GM12878 (cell line): ENCODE data around the gene C16orf96.

Source experiments
- CEBPB ChIP-seq, 2 experiments: fragments of 150-350 bp in 1 of 2; IDR thresholded peaks; 2 replicates each; pipeline ENCODE4 v1.6.1; 2012 to 2014; ENCODE audit warnings: low read depth in 2 of 2, low read length in 2 of 2, borderline replicate concordance in 1 of 2, inconsistent platforms in 1 of 2
- CTCF ChIP-seq, 3 experiments: IDR thresholded peaks in 2 of 3; conservative IDR thresholded peaks in 1 of 3; 2 replicates each; pipeline ENCODE4 v1.5.1; 2011; ENCODE audit warnings: low read depth in 3 of 3, low read length in 3 of 3, mild to moderate bottlenecking in 3 of 3, control low read depth in 2 of 3, moderate library complexity in 2 of 3, inconsistent platforms in 1 of 3, mixed read lengths in 1 of 3; ENCODE audit not compliant: control insufficient read depth in 2 of 3, insufficient read depth in 1 of 3; ENCODE audit errors: extremely low read depth in 1 of 3
- EP300 ChIP-seq, 2 experiments: fragments of 150-350 bp in 1 of 2; IDR thresholded peaks; 2 replicates each; pipeline ENCODE4 v1.6.1; 2011 to 2012; ENCODE audit warnings: low read depth in 2 of 2, low read length in 2 of 2, borderline replicate concordance in 1 of 2, improper control_type of control experiment in 1 of 2, inconsistent platforms in 1 of 2; ENCODE audit not compliant: control insufficient read depth in 1 of 2
- EZH2 ChIP-seq: IDR thresholded peaks from 2 replicates; pipeline ENCODE4 v1.6.1; 2012; ENCODE audit warnings: low read depth, mild to moderate bottlenecking, control low read depth, inconsistent platforms, low read length, borderline replicate concordance; ENCODE audit not compliant: control insufficient read depth
- KDM1A ChIP-seq: fragments of 200-600 bp; sonication (generic); IDR thresholded peaks from 2 replicates; pipeline ENCODE4 v1.6.1; 2016; ENCODE audit warnings: borderline replicate concordance
- POLR2A ChIP-seq: IDR thresholded peaks from 2 replicates; pipeline ENCODE4 v1.6.1; 2011; ENCODE audit warnings: low read depth, mild to moderate bottlenecking, low read length
- TCF7 ChIP-seq: IDR thresholded peaks from 2 replicates; pipeline ENCODE4 v1.6.1; 2014; ENCODE audit warnings: antibody characterized with exemption, borderline replicate concordance
- YY1 ChIP-seq: IDR thresholded peaks from 2 replicates; pipeline ENCODE4 v1.6.1; 2011; ENCODE audit warnings: low read depth, mild to moderate bottlenecking, low read length
- TF ChIP-seq, protein P1 (sequence below): IDR thresholded peaks from 2 replicates; pipeline ENCODE4 v1.6.1; 2011; ENCODE audit warnings: mild to moderate bottlenecking, low read depth, low read length, moderate library complexity; ENCODE audit not compliant: insufficient replicate concordance
- TF ChIP-seq, protein P2 (sequence below): IDR thresholded peaks from 2 replicates; pipeline ENCODE4 v1.6.1; 2012; ENCODE audit warnings: mild to moderate bottlenecking, low read depth, low read length

DNA sequence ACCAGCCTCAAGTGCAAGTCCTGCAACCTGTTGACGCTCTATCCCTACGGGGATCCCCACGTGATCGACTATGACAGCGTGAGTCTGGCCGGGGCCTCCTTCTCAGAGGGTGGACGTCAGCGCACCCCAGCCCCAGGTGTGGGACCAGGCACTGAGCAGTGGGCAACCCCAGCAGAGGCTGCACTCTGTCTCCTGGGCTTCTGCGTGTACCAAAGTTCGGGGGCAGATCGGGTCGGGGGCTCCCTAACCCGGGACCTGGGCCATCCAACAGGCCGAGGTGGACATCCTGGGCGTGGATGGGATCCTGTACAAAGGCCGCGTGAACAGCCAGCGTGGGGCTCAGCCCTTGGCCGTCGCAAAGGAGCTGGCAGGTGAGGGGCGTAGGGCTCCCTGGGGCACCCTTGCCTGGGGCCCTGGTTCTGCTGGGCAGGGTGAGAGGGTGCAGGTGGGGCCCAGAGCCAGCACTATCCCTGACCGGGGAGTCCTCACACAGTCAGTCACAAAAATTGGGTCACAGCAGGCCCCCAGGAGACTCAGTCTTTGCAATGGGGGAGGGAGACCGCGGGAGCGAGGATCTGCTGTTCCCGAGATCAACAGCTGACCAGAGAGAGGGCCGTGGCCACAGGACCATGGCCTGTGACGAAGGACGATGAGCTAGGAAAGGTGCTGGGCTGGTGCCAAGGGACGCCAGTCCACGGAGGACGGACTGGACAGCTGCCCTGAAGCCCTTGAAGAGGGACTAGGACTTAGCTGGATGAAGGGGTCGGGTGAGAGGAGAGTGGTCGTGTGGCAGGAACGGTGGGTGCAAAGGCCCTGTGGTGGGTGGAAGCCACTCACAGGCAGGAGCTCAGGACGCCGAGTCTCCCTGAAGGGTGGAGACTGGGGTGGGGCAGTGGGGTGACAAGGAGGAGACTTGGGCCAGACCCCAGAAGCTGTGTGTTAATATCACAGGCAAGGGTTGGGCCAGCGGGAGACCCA is 38.6 kb downstream of the C16orf96 start:
- TF ChIP-seq CEBPB (IDR thresholded peaks at IDR 0.05; ENCODE audit: borderline replicate concordance in 1 of 2, low read depth in 2 of 2, low read length in 2 of 2) (no peak), POLR2A (no peak), EZH2 (no peak), KDM1A (no peak), TCF7 (no peak), YY1 (no peak), EP300 (IDR thresholded peaks at IDR 0.05; ENCODE audit: borderline replicate concordance in 1 of 2, control insufficient read depth in 1 of 2, low read depth in 2 of 2, low read length in 2 of 2) (no peak), CTCF (IDR thresholded peaks at IDR 0.05 in 2 of 3, conservative IDR thresholded peaks at IDR 0.05 in 1 of 3; ENCODE audit: control insufficient read depth in 2 of 3, extremely low read depth in 1 of 3, insufficient read depth in 1 of 3, low read depth in 3 of 3, low read length in 3 of 3) (no peak)
- TF ChIP-seq, protein P1, sequence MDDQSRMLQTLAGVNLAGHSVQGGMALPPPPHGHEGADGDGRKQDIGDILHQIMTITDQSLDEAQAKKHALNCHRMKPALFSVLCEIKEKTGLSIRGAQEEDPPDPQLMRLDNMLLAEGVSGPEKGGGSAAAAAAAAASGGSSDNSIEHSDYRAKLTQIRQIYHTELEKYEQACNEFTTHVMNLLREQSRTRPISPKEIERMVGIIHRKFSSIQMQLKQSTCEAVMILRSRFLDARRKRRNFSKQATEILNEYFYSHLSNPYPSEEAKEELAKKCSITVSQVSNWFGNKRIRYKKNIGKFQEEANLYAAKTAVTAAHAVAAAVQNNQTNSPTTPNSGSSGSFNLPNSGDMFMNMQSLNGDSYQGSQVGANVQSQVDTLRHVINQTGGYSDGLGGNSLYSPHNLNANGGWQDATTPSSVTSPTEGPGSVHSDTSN = no peak
- TF ChIP-seq, protein P2, sequence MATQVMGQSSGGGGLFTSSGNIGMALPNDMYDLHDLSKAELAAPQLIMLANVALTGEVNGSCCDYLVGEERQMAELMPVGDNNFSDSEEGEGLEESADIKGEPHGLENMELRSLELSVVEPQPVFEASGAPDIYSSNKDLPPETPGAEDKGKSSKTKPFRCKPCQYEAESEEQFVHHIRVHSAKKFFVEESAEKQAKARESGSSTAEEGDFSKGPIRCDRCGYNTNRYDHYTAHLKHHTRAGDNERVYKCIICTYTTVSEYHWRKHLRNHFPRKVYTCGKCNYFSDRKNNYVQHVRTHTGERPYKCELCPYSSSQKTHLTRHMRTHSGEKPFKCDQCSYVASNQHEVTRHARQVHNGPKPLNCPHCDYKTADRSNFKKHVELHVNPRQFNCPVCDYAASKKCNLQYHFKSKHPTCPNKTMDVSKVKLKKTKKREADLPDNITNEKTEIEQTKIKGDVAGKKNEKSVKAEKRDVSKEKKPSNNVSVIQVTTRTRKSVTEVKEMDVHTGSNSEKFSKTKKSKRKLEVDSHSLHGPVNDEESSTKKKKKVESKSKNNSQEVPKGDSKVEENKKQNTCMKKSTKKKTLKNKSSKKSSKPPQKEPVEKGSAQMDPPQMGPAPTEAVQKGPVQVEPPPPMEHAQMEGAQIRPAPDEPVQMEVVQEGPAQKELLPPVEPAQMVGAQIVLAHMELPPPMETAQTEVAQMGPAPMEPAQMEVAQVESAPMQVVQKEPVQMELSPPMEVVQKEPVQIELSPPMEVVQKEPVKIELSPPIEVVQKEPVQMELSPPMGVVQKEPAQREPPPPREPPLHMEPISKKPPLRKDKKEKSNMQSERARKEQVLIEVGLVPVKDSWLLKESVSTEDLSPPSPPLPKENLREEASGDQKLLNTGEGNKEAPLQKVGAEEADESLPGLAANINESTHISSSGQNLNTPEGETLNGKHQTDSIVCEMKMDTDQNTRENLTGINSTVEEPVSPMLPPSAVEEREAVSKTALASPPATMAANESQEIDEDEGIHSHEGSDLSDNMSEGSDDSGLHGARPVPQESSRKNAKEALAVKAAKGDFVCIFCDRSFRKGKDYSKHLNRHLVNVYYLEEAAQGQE = no peak
